Measurements from ENCODE around the gene SAMD4A.

SAMD4A gene

DNA sequence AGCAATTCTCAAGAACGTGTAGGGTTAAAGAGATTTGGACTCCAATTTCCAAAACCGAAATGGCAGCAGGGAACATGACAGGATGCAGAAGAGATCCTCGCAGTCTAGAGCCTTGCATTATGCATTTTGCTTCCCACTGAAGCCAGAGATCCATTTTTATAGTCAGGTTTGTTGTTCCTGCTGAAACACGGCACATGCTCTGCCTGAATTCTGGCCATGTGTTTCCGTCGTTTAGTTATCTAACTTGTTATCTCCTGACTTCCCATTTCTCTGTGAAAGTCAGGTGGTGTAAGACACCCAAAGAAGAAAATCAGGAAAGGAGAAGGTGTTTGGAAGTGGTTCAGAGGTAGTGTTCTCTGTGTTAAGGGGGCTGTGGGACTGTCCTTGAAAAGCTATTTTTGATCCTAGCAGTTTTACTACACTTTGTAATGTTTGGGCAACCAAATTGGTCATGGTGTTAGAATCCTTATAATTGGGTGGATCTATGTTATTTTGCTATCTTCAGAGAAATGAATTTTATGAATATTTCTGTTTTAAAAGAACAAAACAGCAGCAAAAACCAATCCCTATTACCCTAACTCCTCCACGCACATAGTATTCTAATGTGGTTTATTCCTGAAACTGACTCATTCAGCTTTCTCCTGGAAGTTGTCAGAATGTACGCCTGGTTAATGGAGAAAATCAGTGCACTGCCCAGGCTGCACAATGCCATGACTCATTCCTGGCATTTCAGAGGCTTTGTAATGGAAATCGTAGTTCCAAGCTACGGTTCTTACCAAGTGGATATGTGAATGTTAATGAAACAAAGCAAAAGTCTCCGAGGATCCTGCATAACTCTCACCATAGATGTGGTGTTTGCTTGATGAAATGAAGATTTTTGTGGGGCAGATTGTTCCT, 110.1 kb downstream of the SAMD4A start:
- no peak for DNase-seq (ENCODE audit: low read depth in 2 of 3, low spot score in 1 of 3)

DNA sequence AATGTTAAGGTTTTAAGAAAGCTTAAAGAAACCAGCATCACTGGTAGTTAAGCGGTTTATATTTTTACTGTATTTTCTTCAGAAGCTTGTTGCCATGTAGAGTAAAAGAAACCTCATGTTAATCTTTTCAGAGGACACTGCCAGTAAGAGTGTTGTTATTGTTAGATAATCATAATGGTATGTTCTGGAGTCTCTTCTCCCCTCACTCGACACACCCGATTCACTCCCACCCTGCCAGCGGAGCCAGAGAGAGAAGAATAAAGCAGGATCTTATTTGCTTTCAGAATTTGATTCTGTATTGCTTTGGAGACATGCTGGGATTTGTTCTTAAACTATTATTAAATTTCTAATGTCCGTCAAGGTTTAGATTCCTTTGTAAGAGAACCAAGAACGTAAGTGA, 113.7 kb downstream of the SAMD4A start:
- DNase-seq (ENCODE audit: low read depth in 2 of 3, low spot score in 1 of 3), result no peak

DNA sequence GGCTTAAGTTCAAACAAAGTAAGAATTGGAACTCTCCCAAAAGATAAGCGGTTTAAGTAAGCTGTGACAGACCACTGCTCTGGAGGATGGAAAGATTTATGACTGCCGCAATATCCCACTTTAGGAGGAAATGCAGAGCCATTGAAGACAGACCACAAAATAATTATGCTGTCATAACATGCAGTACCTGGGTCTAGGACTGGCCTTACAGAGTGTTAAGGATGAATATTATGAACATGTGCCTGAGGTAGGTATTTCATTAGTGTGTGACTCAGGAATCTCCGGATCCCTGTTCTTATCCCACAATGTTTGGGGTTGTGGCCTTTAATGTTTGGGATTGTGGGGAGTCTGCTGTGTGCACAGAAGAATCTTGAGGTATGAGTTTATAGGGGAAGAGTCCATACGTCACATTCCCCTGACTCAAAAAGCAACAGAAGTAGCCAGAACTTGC, 114.9 kb downstream of the SAMD4A start:
- no peak for DNase-seq (ENCODE audit: low read depth in 2 of 3, low spot score in 1 of 3)

- DNase-seq (ENCODE audit: low read depth in 2 of 3, low spot score in 1 of 3), result no peak
Measured at GRCh38 chr14:54682578-54682977, 115.7 kb downstream of the SAMD4A start.

GRCh38 chr14:54683882-54684794, 117.2 kb downstream of the SAMD4A start:
- no peak for DNase-seq (ENCODE audit: low read depth in 2 of 3, low spot score in 1 of 3)

- no peak for DNase-seq (ENCODE audit: low read depth in 2 of 3, low spot score in 1 of 3)
Measured at GRCh38 chr14:54685286-54685845, 118.4 kb downstream of the SAMD4A start.

GRCh38 chr14:54686219-54686870, 119.4 kb downstream of the SAMD4A start:
- no peak for DNase-seq (ENCODE audit: low read depth in 2 of 3, low spot score in 1 of 3)

GRCh38 chr14:54686871-54687749, 120.2 kb downstream of the SAMD4A start:
- no peak for DNase-seq (ENCODE audit: low read depth in 2 of 3, low spot score in 1 of 3)

GRCh38 chr14:54687750-54688119, 120.8 kb downstream of the SAMD4A start:
- DNase-seq (ENCODE audit: low read depth in 2 of 3, low spot score in 1 of 3), result no peak

DNA sequence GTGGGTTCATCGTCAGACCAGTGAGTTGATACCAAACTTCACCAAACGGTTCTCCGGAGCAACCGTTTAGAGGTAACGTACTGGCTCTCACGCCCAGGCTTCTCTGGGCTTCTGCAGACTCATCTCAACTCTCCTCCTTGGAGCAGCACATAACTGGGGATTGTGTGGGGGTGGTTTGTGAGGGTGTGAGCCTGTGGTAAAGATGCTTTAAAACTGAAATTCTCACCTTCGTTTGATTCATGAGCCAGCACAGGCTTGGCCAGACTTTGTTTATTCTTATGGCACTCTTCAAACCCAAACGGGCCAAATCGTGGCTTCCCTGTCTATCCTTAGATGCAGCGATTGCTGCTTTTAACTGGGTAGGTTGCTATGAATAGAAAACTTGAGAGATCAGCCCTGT, 121.3 kb downstream of the SAMD4A start:
- peak in 2 of 3 donors; percentile 9 to 18 for DNase-seq (ENCODE audit: low read depth in 2 of 3, low spot score in 1 of 3)

DNA sequence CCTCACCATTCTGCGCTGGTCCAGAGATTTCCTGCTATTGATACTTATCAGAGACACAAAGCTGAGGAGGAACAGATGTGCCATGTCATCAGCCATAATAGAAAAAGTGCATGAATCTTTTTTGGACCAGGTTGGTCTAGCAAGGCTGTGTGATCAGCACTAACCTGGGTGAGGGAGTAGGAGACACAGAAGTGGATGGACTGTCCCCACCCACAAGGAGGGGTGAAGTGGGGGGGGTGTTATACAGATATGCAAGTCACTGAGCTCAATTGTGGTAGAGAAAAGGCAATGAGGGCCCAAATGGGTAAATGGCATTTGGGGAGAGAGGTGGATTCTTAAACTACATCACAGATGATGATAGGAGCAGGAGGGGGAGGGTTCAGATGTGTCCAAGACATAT, 123.0 kb downstream of the SAMD4A start:
- no peak for DNase-seq (ENCODE audit: low read depth in 2 of 3, low spot score in 1 of 3)

- no peak for DNase-seq (ENCODE audit: low read depth in 2 of 3, low spot score in 1 of 3)
Measured at GRCh38 chr14:54690887-54691286, 124.0 kb downstream of the SAMD4A start.

- DNase-seq (ENCODE audit: low read depth in 2 of 3, low spot score in 1 of 3), result peak; percentile 31 to 56 (median 46)
Measured at GRCh38 chr14:54691525-54692283, 124.8 kb downstream of the SAMD4A start.

- no peak for DNase-seq (ENCODE audit: low read depth in 2 of 3, low spot score in 1 of 3)
Measured at GRCh38 chr14:54692284-54692772, 125.4 kb downstream of the SAMD4A start.

- no peak for DNase-seq (ENCODE audit: low read depth in 2 of 3, low spot score in 1 of 3)
Measured at GRCh38 chr14:54693761-54694160, 126.8 kb downstream of the SAMD4A start.

- no peak for DNase-seq (ENCODE audit: low read depth in 2 of 3, low spot score in 1 of 3)
Measured at GRCh38 chr14:54695196-54695595, 128.3 kb downstream of the SAMD4A start.

DNA sequence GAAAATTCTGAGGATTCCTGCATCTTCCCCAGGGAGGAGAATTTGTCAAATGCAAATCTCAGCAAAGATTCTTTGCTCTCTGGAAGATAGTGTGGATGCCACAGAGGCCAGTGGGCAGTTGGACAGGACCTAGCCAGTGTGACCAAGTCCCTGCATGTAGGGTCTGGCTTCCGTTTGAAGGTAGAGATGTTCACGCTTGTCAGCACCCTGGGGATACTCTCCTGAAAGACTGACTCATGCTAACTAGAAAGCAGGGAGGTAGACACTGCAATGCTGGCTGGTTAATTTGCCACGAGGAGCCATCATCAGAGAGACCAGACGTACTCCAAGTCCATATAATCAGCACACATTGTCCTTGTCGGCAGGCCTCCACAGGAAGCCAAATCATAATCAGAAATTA, 130.1 kb downstream of the SAMD4A start:
- DNase-seq (ENCODE audit: low read depth in 2 of 3, low spot score in 1 of 3), result no peak

GRCh38 chr14:54697803-54698202, 130.9 kb downstream of the SAMD4A start:
- no peak for DNase-seq (ENCODE audit: low read depth in 2 of 3, low spot score in 1 of 3)

GRCh38 chr14:54698501-54698900, 131.6 kb downstream of the SAMD4A start:
- DNase-seq (ENCODE audit: low read depth in 2 of 3, low spot score in 1 of 3), result no peak

Data from stimulated activated CD4-positive, alpha-beta T cell treated with anti-CD3 and anti-CD28 coated beads, Interleukin-12 subunit alpha, Interleukin-12 subunit beta, amount 100 ng/mL, for 48 hours (primary cell).